Fibroblast of lung (primary cell): ENCODE measurements around the gene GLIS1.

Experiments used
- EZH2 ChIP-seq: IDR thresholded peaks from 2 replicates; pipeline ENCODE4 v1.5.1; 2012; ENCODE audit warnings: low read length, control low read depth, mild to moderate bottlenecking; ENCODE audit errors: missing control alignments
- TF ChIP-seq, protein P1 (sequence below), 2 donors: IDR thresholded peaks in 1 of 2; conservative IDR thresholded peaks in 1 of 2; 1 replicate in 1 of 2; 2 replicates in 1 of 2; pipeline ENCODE4 v1.5.1; 2011 to 2012; ENCODE audit warnings: low read length in 2 of 2, control low read depth in 1 of 2, inconsistent platforms in 1 of 2, low read depth in 1 of 2, mild to moderate bottlenecking in 1 of 2

DNA sequence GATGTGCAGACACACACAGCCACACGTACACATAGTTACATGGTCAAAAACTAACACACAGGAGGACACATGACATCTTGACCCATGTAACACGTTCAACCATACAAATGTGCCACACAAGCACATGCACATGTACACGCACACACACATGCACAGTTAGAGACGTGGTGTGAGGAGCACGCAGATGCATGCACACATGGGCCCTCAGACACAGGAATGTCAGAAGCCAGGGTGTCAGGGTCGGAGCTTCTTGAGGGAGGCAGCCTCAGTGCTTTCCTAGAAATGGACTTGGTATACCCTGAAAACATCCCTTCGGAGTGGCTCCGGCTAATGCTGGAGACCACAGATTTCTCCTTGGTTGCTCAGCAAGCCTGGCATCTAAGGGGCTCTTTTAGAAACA is 165.4 kb downstream of the GLIS1 start:
- TF ChIP-seq EZH2: no peak
- TF ChIP-seq, protein P1, sequence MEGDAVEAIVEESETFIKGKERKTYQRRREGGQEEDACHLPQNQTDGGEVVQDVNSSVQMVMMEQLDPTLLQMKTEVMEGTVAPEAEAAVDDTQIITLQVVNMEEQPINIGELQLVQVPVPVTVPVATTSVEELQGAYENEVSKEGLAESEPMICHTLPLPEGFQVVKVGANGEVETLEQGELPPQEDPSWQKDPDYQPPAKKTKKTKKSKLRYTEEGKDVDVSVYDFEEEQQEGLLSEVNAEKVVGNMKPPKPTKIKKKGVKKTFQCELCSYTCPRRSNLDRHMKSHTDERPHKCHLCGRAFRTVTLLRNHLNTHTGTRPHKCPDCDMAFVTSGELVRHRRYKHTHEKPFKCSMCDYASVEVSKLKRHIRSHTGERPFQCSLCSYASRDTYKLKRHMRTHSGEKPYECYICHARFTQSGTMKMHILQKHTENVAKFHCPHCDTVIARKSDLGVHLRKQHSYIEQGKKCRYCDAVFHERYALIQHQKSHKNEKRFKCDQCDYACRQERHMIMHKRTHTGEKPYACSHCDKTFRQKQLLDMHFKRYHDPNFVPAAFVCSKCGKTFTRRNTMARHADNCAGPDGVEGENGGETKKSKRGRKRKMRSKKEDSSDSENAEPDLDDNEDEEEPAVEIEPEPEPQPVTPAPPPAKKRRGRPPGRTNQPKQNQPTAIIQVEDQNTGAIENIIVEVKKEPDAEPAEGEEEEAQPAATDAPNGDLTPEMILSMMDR (conservative IDR thresholded peaks at IDR 0.05 in 1 of 2, IDR thresholded peaks at IDR 0.05 in 1 of 2; ENCODE audit: low read depth in 1 of 2, low read length in 2 of 2): no peak
